NCI-H446 (cell line): ENCODE data around the gene CTDSPL2.
"Not testable (repeated sequence)": the region's sequence is repeated elsewhere in the genome, so short reads cannot be mapped to it uniquely, and the experiment has no call there.

Experiments used
- DNase-seq, 2 experiments: peaks; one replicate each; lab custom pipeline; 2025; lab: John Stamatoyannopoulos, UW

The CTDSPL2 gene

DNA sequence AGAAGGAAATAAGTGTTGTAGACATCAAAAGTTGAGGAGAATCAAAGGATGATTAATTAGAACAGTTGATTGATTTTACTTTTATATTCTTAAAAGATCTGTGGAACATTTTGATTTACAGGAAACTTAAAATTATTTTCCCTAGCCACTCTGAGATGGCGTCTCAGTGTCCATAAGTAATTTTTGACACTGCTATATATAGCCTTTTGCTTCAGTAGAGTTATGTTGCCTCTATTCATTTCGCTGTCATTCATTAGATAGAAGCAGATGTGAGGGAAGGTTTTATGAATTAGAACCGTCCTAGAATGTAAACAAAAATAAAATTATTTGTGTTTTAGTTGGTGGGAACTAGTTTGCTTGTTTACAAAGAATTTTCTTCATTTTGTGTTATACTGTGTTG, 58.5 kb downstream of the CTDSPL2 start:
- DNase-seq: no peak

DNA sequence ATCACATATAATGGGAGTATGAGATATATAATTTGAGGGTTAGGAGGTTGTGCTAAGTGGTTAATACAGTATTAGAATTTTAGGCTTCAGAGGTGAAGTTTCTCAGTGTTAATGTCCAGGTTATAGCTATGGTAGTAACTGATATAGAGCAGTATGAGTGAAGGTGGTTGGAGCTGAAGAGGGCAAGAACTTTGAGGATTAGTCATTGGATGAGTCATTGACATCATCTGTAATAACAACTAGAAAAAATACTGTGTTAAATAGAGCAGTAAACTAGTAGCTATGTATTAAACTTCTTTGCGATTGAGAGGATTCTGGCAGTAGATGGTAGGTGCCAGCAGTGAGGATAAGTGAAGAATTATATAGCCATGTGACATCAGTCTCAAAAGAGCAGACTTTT, 62.0 kb downstream of the CTDSPL2 start:
- no peak for DNase-seq

DNA sequence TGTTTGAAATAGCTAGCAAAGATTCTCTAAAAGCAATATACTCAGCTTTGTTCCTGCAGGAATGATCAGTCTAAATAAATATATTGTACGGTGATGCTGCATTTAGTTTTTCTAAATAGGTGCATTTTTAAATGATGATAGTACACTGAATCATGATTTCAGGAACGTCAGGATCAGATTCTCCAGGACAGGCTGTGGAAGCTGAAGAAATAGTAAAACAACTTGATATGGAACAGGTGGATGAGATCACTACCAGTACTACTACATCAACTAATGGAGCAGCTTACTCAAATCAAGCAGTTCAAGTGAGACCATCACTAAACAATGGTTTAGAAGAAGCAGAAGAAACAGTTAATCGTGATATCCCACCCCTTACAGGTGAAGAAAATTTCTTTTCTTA, 63.2 kb downstream of the CTDSPL2 start:
- no peak for DNase-seq

DNA sequence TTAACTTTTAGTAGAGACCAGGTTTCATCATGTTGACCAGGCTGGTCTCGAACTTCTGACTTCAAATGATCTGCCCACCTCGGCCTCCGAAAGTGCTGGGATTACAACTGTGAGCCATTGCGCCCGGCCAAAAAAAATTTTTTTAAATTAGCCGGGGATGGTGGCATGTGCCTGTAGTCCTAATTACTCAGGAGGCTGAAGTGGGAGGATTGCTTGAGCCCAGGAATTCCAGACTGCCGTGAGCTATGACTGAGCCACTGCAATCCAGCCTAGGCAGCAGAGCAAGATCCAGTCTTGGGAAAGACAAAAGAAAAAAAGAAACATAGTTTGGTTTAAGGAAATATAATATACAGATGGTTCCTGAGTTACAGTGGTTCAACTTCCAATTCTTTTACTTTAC, 64.6 kb downstream of the CTDSPL2 start:
- DNase-seq: no peak

DNA sequence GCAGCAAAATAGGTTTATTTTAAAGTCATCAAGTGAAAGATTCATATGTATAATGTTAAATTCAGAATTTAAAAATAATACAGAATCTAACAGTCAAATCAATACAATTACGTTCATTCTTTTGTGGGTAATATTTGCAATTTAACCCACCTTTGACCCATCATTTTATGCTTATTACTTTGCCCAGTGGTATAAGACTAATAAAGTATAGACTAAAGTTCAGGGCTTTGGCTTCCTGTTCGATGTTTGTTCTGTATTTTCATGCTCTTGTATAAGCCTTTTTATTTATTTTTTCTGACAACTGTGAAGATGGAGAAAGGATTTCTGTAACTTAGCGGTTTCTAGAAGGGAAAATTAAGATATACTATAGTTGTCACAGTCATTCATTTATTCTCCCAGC, 65.2 kb downstream of the CTDSPL2 start:
- DNase-seq: no peak

DNA sequence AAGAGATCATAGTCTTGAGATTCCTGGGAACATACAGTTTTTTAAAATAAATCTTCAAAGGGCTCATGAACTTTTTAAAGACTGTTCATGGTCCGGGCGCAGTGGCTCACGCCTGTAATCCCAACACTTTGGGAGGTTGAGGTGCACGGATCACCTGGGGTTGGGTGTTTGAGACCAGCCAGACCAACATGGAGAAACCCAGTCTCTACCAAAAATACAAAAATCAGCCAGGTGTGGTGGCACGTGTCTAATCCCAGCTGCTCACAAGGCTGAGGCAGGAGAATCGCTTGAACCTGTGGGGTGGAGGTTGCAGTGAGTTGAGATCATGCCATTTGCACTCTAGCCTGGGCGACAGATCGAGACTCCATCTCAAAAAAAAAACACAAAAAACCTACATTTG, 68.1 kb downstream of the CTDSPL2 start:
- no peak for DNase-seq

DNA sequence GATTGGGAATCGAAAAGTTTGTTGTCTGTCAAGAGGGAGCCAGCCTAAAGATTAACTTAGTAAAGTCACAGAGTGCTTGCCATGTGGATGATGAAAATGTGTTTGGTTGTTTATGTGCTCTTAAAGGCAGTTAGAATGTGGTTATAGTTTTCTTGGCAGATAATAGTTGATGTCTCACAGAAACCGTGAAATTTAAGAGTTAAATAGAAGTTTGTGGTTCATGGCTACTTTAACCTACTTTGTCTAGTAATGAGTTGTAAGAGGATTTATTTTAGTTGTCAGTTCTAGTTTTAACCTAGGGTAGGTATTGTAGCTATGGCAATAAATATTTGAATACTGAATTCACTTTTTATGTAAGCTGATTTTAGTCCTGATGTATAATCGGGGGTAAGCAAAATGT, 73.1 kb downstream of the CTDSPL2 start:
- no peak for DNase-seq

DNA sequence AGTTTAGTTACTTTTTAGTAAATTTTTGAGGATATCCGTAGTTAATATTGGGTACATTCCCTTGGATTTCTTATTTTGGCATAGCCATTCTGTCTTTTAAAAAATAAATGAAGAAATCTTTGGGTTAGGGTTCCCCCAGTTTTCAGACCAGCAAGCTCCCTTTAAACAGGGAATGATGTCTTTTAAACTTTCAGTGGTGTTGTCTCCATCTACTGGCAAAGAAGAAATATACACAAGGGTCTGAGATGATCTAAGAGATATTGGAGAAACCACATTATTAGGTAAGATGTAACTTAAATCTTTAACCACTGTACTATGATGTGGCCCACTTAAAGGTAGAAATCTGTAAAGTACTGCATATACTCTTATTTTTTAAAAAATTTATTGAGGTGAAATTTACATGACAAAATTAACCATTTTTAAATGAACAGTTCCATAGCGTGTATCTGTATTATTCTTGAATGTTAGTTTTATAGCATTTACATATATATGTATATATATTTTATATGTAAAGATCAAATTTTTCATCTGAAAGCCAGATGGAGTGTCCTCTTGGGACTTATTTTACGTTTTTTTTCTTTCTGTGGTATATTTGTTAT, 74.4 kb downstream of the CTDSPL2 start:
- DNase-seq: no peak

DNA sequence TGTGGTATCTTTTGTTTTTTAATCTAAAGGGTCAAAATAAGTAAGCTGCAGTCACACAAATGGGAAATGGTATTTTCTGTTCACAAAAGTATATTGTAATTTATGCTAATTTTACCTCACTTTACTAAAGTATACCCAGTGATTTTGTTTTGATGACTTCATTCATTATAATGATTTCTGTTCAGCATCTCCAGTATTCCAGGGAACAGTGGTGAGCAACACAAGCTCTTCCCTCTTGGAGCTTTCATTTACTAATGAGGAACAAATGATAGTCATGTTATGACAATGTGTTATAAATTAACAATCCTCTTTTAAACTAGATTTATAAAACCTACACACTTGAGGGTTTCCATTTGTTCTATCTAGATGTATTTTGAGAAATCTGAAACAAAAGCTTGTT, 89.0 kb downstream of the CTDSPL2 start:
- no peak for DNase-seq

DNA sequence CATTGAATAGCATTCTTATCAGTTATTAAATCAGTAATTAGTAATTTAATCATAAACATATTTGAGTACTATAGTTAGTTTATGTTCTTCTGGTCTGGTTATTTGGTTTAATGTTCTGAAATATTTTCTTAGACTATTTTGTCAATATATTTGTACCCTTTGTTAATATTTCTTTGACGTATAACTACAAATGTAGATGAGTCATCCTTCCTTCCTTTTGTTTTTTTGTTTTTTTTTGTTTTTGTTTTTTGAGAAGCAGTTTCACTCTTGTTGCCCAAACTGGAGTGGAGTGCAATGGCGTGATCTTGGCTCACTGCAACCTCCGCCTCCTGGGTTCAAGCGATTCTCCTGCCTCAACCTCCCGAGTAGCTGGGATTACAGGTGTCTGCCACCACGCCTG, 92.1 kb downstream of the CTDSPL2 start:
- DNase-seq: no peak

DNA sequence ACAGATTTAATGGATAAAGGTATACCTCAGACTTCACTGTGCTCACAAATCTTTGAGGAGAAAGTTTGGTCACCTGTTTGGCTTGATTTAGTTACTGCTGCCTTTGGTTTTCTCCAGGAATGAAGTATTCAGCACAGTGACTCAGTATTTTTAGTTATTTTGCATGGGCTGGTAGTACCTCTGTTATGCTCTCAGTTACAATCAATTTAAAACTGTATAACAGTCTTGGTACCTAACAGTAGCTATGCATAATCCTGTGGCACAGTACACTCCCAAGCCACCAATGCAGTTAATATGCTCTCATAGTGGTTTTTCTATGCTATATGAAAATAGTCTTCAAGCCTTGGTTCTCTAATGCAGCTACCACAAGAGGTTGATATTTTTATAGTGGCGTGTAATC, 97.6 kb downstream of the CTDSPL2 start:
- DNase-seq: no peak

DNA sequence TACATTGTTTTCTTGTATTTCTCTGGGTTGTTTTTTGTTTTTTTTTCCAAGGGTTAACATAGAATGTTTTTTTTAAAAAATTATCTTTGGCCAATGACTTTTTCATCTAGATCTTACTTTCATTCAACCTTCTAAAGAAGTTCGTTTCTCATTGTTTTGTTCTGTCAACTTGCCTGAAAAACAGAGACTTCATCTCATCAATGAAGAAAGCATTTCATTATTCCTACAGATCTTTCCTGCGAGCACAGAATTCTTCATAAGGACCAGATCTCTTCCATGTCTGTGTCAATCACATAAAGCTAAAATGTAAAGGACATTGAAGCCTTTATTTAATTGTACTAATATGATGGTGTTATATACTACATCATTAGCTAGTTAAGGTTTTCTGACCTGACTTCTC, 99.8 kb downstream of the CTDSPL2 start:
- no peak for DNase-seq

DNA sequence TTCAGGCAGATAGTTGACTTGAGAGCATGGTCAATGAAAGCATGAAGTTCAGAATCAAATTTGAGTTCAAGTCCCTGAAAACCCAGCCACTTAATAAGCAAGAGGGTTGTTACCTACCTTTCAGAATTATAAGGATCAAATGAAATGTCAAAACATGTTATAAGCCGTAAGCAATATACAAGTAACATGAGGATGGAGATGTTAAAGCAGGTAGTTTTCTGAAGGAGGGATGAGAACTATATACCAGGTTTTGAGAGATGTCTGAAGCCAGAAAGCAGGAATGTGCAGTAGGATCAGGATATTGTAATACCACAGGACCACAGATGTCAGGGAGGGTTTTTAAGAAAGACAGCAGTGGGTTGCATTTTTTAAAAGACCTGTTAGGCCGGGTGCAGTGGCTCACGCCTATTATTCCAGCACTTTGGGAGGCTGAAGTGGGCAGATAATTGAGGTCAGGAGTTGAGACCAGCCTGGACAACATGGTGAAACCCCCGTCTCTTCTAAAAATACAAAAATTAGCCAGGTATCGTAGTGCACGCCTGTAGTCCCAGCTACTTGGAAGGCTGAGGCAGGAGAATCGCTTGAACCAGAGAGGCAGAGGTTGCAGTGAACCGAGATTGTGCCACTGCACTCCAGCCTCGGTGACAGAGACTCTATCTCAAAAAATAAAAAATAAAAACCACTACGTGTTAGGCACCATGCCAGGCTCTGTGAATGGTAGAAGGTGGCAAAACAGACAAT, 102.6 kb downstream of the CTDSPL2 start:
- no peak for DNase-seq

DNA sequence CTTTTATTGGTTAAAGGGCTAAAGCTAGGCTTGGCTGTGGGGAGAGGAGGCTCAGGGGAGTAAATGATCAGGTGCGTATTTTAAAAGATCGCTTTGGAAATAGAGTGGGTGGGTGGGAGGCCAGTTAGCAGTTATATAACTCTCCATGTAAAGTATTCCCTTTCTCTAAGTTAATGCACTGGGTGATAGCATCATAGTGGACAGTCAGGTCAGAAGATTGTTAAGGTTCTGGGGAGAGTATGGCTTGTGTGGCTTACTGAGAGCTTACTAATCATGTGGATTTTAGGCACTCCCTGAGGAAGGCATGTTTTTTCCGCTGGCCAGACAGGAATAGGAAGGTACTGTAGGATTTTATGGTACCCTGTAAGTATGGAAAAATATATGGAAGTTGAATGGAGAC, 103.2 kb downstream of the CTDSPL2 start:
- no peak for DNase-seq

DNA sequence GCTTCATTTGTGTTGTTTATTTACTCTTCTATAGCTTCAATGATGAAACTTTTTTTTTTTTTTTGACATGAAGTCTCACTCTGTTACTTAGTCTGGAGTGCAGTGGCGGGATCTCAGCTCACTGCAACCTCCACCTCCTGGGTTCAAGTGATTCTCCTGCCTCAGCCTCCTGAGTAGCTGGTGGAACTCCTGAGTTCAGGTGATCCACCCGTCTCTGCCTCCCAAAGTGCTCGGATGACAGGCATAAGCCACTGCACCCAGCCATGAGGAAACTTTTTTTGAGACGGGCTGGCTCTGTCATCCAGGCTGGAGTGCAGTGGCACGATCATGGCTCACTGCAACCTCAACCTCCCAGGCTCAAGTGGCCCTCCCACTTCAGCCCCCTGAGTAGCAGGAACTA, 104.8 kb downstream of the CTDSPL2 start:
- DNase-seq: not testable (repeated sequence)

DNA sequence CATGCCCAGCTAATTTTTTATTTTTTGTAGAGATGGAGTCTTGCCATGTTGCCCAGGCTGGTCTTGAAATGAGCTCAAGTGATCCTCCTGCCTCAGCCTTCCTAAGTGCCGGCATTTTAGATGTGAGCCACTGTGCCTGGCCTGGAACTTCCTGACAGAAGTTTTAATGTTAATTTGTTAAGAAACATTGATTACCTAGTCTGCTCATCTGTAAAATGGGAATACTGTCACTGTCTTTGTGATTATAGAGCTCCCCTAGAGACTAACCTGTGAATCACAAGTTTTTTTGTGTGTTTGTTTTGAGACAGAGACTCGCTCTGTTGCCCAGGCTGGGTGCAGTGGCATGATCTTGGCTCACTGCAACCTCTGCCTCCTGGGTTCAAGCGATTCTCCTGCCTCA, 105.3 kb downstream of the CTDSPL2 start:
- DNase-seq: no peak

DNA sequence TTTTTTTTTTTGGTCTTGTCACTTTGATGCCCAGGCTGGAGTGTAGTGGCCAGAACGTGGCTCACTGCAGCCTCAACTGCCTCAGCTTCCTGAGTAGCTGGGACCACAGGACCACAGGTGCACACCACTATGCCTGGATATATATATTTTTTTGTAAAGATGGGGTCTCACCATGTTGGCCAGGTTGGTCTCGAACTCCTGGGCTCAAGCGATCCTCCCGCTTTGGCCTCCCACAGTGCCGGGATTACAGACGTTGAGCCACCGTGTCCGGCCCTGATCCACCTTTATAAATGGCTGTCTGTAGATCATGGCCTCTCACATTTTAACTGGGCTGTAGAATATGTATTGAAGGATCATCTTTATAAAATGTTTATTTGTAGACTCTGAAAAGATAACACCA, 107.7 kb downstream of the CTDSPL2 start:
- DNase-seq: no peak

DNA sequence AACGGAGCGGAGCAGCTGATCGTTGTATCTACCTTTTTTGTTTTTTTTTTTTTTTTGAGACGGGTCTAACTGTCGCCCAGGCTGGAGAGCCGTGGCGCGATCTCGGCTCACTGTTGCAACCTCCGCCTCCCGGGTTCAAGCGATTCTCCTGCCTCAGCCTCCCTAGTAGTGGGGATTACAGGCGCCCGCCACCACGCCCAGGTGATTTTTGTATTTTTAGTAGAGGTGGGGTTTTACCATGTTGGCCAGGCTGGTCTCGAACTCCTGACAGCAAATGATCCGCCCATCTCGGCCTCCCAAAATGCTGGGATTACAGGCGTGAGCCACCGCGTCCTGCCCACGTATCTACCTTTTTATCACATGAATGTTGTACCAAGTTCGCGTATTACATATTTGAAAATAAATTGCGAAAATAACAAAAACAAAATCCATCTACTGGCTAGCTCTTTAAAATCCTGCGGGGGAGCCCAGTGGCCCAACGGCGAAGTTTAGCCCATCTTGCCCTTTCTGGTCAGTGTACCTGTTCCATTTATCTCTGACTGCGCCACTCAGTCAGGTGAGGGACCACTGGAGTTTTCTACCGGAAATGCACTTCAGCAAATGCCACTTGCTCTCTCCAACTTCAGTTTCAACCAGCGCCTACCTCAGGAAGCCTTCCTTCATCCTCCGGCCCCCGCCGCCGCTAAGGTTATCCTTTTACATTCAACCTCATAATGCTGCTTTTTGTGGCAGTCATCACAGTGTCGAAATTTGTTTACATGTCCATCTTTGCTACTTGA, 108.3 kb downstream of the CTDSPL2 start:
- DNase-seq: no peak

DNA sequence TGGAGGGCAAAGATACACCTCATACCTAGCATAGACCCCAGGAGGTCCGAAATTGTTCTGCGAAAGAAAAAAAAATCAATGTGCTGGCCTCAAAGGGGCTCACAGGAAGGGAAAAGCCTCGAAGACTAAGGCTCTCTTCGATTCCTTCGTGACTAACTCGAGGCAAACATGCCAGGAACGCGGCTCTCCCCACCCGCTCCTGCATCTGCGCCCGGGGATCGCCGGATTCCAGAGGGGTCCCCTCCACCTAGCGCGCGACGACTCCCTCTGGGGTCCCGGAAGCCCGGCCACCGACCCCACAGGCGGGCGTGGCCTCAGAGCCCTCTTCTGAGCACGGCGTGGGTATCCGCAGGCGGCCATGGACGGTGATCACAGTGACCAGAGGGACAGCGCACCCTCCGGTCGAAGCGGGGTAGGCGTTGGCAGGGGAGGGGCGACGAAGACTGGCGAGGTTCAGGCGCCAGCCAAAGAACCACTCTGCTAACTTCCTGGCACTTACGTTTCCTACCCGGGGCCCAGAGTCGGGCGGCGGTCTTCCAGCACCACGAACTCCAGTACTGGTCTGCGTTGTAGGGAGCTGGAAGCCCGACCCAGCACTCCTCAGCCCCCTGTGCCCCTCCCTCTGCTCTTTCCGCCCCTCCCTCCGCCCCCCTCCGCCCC, 109.0 kb downstream of the CTDSPL2 start:
- no peak for DNase-seq

DNA sequence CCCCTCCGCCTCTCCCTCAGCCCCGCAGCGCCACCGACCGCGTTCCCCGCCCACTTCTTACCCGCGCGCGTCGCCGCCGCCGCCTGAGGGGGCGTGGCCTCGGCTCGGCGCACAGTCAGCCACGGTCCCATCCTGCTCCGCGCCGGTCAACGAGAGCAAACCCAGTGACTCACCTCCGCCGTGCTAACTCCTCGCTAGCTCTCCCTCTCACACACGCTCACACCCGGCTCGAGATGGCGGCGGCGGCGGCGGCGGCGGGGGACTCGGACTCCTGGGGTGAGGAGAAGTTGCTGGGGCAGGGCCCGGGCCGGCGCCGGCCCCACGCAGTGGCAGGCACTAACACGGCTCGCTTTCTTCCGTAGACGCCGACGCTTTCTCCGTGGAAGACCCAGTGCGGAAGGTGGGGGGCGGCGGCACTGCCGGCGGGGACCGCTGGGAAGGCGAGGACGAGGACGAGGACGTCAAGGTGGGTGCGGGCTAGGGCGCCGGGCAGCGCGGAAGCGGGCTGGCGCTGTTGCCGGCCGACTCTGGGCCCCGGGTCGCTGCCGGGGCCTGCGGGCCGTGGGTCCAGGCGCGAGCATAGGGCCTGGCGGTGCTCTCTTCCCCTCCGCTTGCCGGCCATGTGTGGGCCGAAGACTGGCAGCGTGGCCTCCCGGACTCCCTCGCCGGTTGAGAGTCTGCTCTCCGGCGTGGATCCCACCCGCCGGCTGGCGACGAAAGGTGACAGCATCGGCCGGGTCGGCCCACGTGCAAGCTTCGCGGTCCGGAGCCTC, 109.7 kb downstream of the CTDSPL2 start, which contains the start of gene EIF3J:
EIF3J (plus strand) TSS at position 186 of the 773 bp plus-strand sequence; CDS start at position 234, 48 bp downstream.
- peak; percentile 84 to 93 for DNase-seq

DNA sequence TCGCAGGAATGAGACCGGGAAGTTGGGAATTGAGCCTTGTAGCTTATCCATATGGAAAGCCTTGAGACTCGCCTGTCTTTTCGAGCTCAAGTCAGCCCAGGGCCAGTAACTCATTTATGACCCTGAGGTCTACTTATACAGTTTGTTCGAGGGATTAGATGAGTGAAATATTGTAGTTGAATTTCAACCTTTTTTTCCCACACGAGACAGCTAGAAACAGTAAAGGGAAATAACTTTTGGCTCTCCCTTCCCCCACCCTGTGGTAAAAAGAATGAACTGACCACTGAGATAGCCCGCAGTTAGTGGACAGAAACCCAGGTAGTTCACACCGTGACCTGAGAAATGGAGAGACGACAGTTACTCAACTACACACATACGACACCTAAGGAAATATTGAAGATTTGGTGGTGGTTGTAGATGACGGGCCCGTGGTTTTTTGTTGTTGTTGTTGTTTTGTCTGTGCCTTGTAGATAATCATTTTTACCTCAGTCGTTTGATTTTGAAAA, 110.4 kb downstream of the CTDSPL2 start:
- no peak for DNase-seq
